ENCODE results near the gene NSD2.
"Not testable (repeated sequence)": the region's sequence is repeated elsewhere in the genome, so short reads cannot be mapped to it uniquely, and the experiment has no call there.

Gene NSD2

GRCh38 chr4:1837069-1837468 lies 34.1 kb upstream of the NSD2 start:
- TF ChIP-seq FOXP2 (optimal IDR thresholded peaks at IDR 0.05; ENCODE audit: control extremely low read depth, extremely low read length, insufficient read depth) (no peak), EZH2 (IDR thresholded peaks at IDR 0.05) (no peak), POLR2AphosphoS5 (IDR thresholded peaks at IDR 0.05; ENCODE audit: borderline replicate concordance, low read depth, low read length) (no peak)
- H3K36me3 ChIP-seq (ENCODE audit: insufficient read depth, low read length), result peaks cover 66% of the 10 kb centered on the region
- H3K4me3 ChIP-seq, result no peak overlapping the region
- no peak overlapping the region for H3K27ac ChIP-seq
- H3K9ac ChIP-seq (ENCODE audit: insufficient read length), result no peak overlapping the region
- no peak for DNase-seq (ENCODE audit: low read depth, low spot score)
- no peaks in the 10 kb centered on the region for H3K9me3 ChIP-seq (ENCODE audit: low read depth, low read length)

GRCh38 chr4:1839282-1839681 lies 31.9 kb upstream of the NSD2 start:
- no peak for DNase-seq (ENCODE audit: low read depth, low spot score)
- Histone ChIP-seq H3K27ac (no peak overlapping the region), H3K4me3 (no peak overlapping the region), H3K36me3 (ENCODE audit: insufficient read depth, low read length) (peaks cover 58% of the 10 kb centered on the region), H3K9me3 (ENCODE audit: low read depth, low read length) (no peaks in the 10 kb centered on the region), H3K9ac (ENCODE audit: insufficient read length) (no peak overlapping the region)
- TF ChIP-seq FOXP2 (optimal IDR thresholded peaks at IDR 0.05; ENCODE audit: control extremely low read depth, extremely low read length, insufficient read depth), result no peak
- no peak for TF ChIP-seq POLR2AphosphoS5 (IDR thresholded peaks at IDR 0.05; ENCODE audit: borderline replicate concordance, low read depth, low read length)
- no peak for TF ChIP-seq EZH2 (IDR thresholded peaks at IDR 0.05)

DNA sequence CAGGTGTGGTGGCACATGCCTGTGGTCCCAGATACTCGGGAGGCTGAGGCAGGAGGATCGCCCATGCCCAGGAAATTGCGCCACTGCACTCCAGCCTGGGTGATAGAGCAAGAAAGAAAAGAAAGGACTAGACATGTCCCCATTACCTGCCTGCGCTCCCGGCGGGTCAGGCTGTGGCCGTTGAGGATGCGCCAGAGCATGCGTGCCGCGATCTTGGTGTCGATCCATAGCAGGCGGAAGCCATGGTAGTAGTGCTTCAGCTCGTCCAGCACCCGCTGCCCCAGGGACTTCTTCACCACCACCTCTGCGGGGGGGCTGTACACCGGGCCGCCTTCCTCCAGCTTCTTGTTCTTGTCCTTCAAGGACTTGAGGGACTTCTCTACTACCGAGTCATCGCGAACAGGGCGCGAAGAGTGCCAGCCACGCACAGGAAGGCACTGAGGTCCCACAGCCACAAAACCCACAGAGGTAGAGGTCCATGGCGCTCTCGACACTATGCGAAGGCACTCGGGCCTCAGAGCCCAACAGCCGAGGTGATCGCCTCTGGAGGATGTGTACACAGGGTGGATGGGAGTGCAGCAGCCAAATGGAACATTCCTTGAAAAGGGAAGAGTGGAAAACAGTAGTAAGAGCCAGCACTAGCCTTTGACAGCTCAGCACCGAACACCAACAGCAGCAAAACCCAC lies 29.8 kb upstream of the NSD2 start:
- Histone ChIP-seq H3K9me3 (ENCODE audit: low read depth, low read length) (no peaks in the 10 kb centered on the region), H3K4me3 (no peak overlapping the region), H3K9ac (ENCODE audit: insufficient read length) (no peak overlapping the region), H3K36me3 (ENCODE audit: insufficient read depth, low read length) (peaks cover 59% of the 10 kb centered on the region), H3K27ac (no peak overlapping the region)
- no peak for DNase-seq (ENCODE audit: low read depth, low spot score)
- TF ChIP-seq FOXP2 (optimal IDR thresholded peaks at IDR 0.05; ENCODE audit: control extremely low read depth, extremely low read length, insufficient read depth) (no peak), POLR2AphosphoS5 (IDR thresholded peaks at IDR 0.05; ENCODE audit: borderline replicate concordance, low read depth, low read length) (no peak), EZH2 (IDR thresholded peaks at IDR 0.05) (no peak)

- no peak for DNase-seq (ENCODE audit: low read depth, low spot score)
- peaks cover 59% of the 10 kb centered on the region for H3K36me3 ChIP-seq (ENCODE audit: insufficient read depth, low read length)
- TF ChIP-seq FOXP2 (optimal IDR thresholded peaks at IDR 0.05; ENCODE audit: control extremely low read depth, extremely low read length, insufficient read depth) (no peak), POLR2AphosphoS5 (IDR thresholded peaks at IDR 0.05; ENCODE audit: borderline replicate concordance, low read depth, low read length) (no peak), EZH2 (IDR thresholded peaks at IDR 0.05) (no peak)
Measured at GRCh38 chr4:1841887-1842210, 29.3 kb upstream of the NSD2 start.

GRCh38 chr4:1842339-1842895 lies 28.8 kb upstream of the NSD2 start:
- no peak overlapping the region for H3K4me3 ChIP-seq
- no peak for TF ChIP-seq POLR2AphosphoS5 (IDR thresholded peaks at IDR 0.05; ENCODE audit: borderline replicate concordance, low read depth, low read length)
- no peak for TF ChIP-seq EZH2 (IDR thresholded peaks at IDR 0.05)
- TF ChIP-seq FOXP2 (optimal IDR thresholded peaks at IDR 0.05; ENCODE audit: control extremely low read depth, extremely low read length, insufficient read depth), result no peak
- H3K9me3 ChIP-seq (ENCODE audit: low read depth, low read length), result no peaks in the 10 kb centered on the region
- H3K9ac ChIP-seq (ENCODE audit: insufficient read length), result no peak overlapping the region
- H3K27ac ChIP-seq, result no peak overlapping the region
- DNase-seq (ENCODE audit: low read depth, low spot score), result no peak
- peaks cover 58% of the 10 kb centered on the region for H3K36me3 ChIP-seq (ENCODE audit: insufficient read depth, low read length)

More at GRCh38 chr4:1841887-1842210, 29.3 kb upstream of the NSD2 start:
- no peak overlapping the region for H3K9ac ChIP-seq (ENCODE audit: insufficient read length)
- H3K9me3 ChIP-seq (ENCODE audit: low read depth, low read length), result no peaks in the 10 kb centered on the region
- H3K27ac ChIP-seq, result no peak overlapping the region
- no peak overlapping the region for H3K4me3 ChIP-seq

GRCh38 chr4:1842993-1843448 lies 28.2 kb upstream of the NSD2 start:
- Histone ChIP-seq H3K9ac (ENCODE audit: insufficient read length) (no peak overlapping the region), H3K9me3 (ENCODE audit: low read depth, low read length) (no peaks in the 10 kb centered on the region), H3K36me3 (ENCODE audit: insufficient read depth, low read length) (peaks cover 58% of the 10 kb centered on the region), H3K4me3 (no peak overlapping the region), H3K27ac (no peak overlapping the region)
- no peak for DNase-seq (ENCODE audit: low read depth, low spot score)
- TF ChIP-seq POLR2AphosphoS5 (IDR thresholded peaks at IDR 0.05; ENCODE audit: borderline replicate concordance, low read depth, low read length) (no peak), EZH2 (IDR thresholded peaks at IDR 0.05) (no peak), FOXP2 (optimal IDR thresholded peaks at IDR 0.05; ENCODE audit: control extremely low read depth, extremely low read length, insufficient read depth) (no peak)

DNA sequence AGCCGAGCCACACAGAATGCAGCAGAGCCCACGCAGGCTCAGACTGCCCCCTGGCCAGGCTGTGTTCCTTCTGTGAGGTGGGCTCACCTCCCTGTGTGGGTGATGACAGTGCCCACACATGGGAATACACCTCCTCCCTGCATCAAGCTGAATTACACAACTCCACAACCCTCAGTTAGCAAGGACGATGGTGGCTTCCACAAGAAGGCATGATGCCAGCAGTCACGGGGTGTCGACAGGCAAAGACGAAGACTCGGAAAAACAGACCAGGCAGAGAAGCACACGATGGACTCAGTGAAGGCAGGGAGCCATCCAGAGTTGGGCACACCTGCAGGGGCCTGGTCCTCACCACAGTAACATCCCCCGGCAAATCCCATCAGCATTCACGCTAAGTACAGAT lies 27.3 kb upstream of the NSD2 start:
- no peaks in the 10 kb centered on the region for H3K9me3 ChIP-seq (ENCODE audit: low read depth, low read length)
- H3K36me3 ChIP-seq (ENCODE audit: insufficient read depth, low read length), result peaks cover 52% of the 10 kb centered on the region
- no peak overlapping the region for H3K4me3 ChIP-seq
- no peak overlapping the region for H3K9ac ChIP-seq (ENCODE audit: insufficient read length)
- DNase-seq (ENCODE audit: low read depth, low spot score), result no peak
- TF ChIP-seq FOXP2 (optimal IDR thresholded peaks at IDR 0.05; ENCODE audit: control extremely low read depth, extremely low read length, insufficient read depth) (no peak), POLR2AphosphoS5 (IDR thresholded peaks at IDR 0.05; ENCODE audit: borderline replicate concordance, low read depth, low read length) (no peak), EZH2 (IDR thresholded peaks at IDR 0.05) (no peak)
- no peak overlapping the region for H3K27ac ChIP-seq

- not testable (repeated sequence) for DNase-seq (ENCODE audit: low read depth, low spot score); H3K27ac ChIP-seq; H3K9me3 ChIP-seq (ENCODE audit: low read depth, low read length); H3K4me3 ChIP-seq; H3K9ac ChIP-seq (ENCODE audit: insufficient read length)
- H3K36me3 ChIP-seq (ENCODE audit: insufficient read depth, low read length), result peaks cover 45% of the 10 kb centered on the region
Measured at GRCh38 chr4:1844618-1845017, 26.6 kb upstream of the NSD2 start.

GRCh38 chr4:1846580-1846979 lies 24.6 kb upstream of the NSD2 start:
- TF ChIP-seq EZH2 (IDR thresholded peaks at IDR 0.05), result no peak
- TF ChIP-seq FOXP2 (optimal IDR thresholded peaks at IDR 0.05; ENCODE audit: control extremely low read depth, extremely low read length, insufficient read depth), result no peak
- TF ChIP-seq POLR2AphosphoS5 (IDR thresholded peaks at IDR 0.05; ENCODE audit: borderline replicate concordance, low read depth, low read length), result no peak
- Histone ChIP-seq H3K9me3 (ENCODE audit: low read depth, low read length) (no peaks in the 10 kb centered on the region), H3K9ac (ENCODE audit: insufficient read length) (no peak overlapping the region), H3K36me3 (ENCODE audit: insufficient read depth, low read length) (peaks cover 34% of the 10 kb centered on the region), H3K27ac (no peak overlapping the region), H3K4me3 (no peak overlapping the region)
- DNase-seq (ENCODE audit: low read depth, low spot score), result no peak
